K562 (cell line): Measurements from ENCODE around the gene COL21A1. TPM values are rescaled to one million over a fixed set of nuclear protein-coding genes. Genes with fewer than 3 reads are reported as not detected.

Experiments used
- ATAC-seq: fragments of 200-7000 bp; cut with Tn5 transposase; 3 replicates; pipeline ENCODE4 v1.9.1; 2020; ENCODE audit warnings: moderate library complexity
- BruUV-seq: library from RNA; stranded (reverse); fragments of 400-500 nt; replicated peaks from 2 replicates; lab custom pipeline; 2021; lab: Mats Ljungman, UMichigan
- CTCF ChIA-PET: fragments of 300-600 bp; formaldehyde crosslinking; extraction: SDS; loops from one replicate; lab custom pipeline; 2021; ENCODE audit warnings: low intra/inter-chr PET ratio; lab: Yijun Ruan, JAX
- POLR2A ChIA-PET: fragments of 300-600, 350-650 bp; sonication (Branson Sonifier 250); formaldehyde crosslinking; extraction: SDS; loops from one replicate; lab custom pipeline; 2021; ENCODE audit warnings: antibody characterized with exemption, inconsistent platforms; lab: Yijun Ruan, JAX
- DNase-seq, 4 experiments: peaks; one replicate each; pipeline versions ENCODE4 v3.0.0 to v3.0.0-alpha.2; 2011 to 2018; ENCODE audit warnings: low spot score in 3 of 4, mixed read lengths in 3 of 4; ENCODE audit errors: extremely low read depth in 1 of 4
- FAIRE-seq: peaks from 2 replicates; lab custom pipeline; 2011; peaks lifted over from hg19 to GRCh38; lab: Jason Lieb, UNC
- H2AFZ ChIP-seq: 2 replicates; pipeline ENCODE4 v1.6.0; 2011; ENCODE audit warnings: low read depth, low read length, control low read depth, inconsistent platforms
- H3K27ac ChIP-seq: fragments of 200-600 bp; 3 replicates; pipeline ENCODE4 v1.8.0; 2011; ENCODE audit warnings: low read depth, mild to moderate bottlenecking, control low read depth, inconsistent platforms, low read length, moderate library complexity, mixed read lengths; ENCODE audit errors: extremely low read depth
- H3K27me3 ChIP-seq, 2 experiments: fragments of 300-600 bp in 1 of 2; 2 replicates in 1 of 2; 3 replicates in 1 of 2; pipeline versions ENCODE4 v1.6.0 to v1.8.0; 2011; ENCODE audit warnings: inconsistent platforms in 2 of 2, low read length in 2 of 2, mild to moderate bottlenecking in 1 of 2, mixed read lengths in 1 of 2, moderate library complexity in 1 of 2; ENCODE audit not compliant: control insufficient read depth in 2 of 2, insufficient read depth in 2 of 2
- H3K36me3 ChIP-seq: fragments of 300-600 bp; 3 replicates; pipeline ENCODE4 v1.8.0; 2011; ENCODE audit warnings: mild to moderate bottlenecking, low read length, inconsistent platforms; ENCODE audit not compliant: control insufficient read depth, insufficient read depth
- H3K4me1 ChIP-seq, 2 experiments: fragments of 200-600 bp in 1 of 2; replicated peaks in 1 of 2; 2 replicates in 1 of 2; 3 replicates in 1 of 2; pipeline versions ENCODE4 v1.5.1 to v1.8.0; 2011; ENCODE audit warnings: inconsistent platforms in 2 of 2, low read length in 2 of 2, mild to moderate bottlenecking in 1 of 2, mixed read lengths in 1 of 2, moderate library complexity in 1 of 2; ENCODE audit not compliant: control insufficient read depth in 2 of 2, insufficient read depth in 2 of 2
- H3K4me2 ChIP-seq: 2 replicates; pipeline ENCODE4 v1.6.1; 2011; ENCODE audit warnings: low read length, control low read depth, inconsistent platforms, mixed read lengths; ENCODE audit not compliant: insufficient read depth
- H3K4me3 ChIP-seq: fragments of 200-600 bp; sonication (generic), shearing (Covaris generic); 2 replicates; pipeline ENCODE4 v1.5.1; 2016; ENCODE audit warnings: control low read depth, inconsistent platforms
- H3K79me2 ChIP-seq: fragments of 200-600 bp; 3 replicates; pipeline ENCODE4 v1.8.0; 2011; ENCODE audit warnings: low read length, inconsistent platforms; ENCODE audit not compliant: control insufficient read depth, insufficient read depth
- H3K9ac ChIP-seq, 2 experiments: 2 replicates each; pipeline versions ENCODE4 v1.6.0 to v1.6.1; 2011; ENCODE audit warnings: low read depth in 2 of 2, low read length in 2 of 2, control low read depth in 1 of 2, inconsistent platforms in 1 of 2, mild to moderate bottlenecking in 1 of 2, mixed read lengths in 1 of 2; ENCODE audit not compliant: insufficient read depth in 1 of 2
- H3K9me1 ChIP-seq: one replicate; pipeline ENCODE4 v1.6.0; 2011; ENCODE audit warnings: inconsistent platforms, mild to moderate bottlenecking, low read length, moderate library complexity; ENCODE audit not compliant: control insufficient read depth, insufficient read depth
- H3K9me3 ChIP-seq: replicated peaks from 2 replicates; pipeline ENCODE4 v1.5.1; 2011; ENCODE audit warnings: low read depth, low read length, inconsistent platforms; ENCODE audit not compliant: control insufficient read depth, insufficient read depth
- H4K20me1 ChIP-seq: replicated peaks from 2 replicates; pipeline ENCODE4 v1.6.1; 2011; ENCODE audit warnings: low read length, inconsistent platforms, mixed read lengths; ENCODE audit not compliant: control insufficient read depth, insufficient read depth
- FOXJ2 ChIP-seq: fragments of 200-800 bp; sonication (Bioruptor generic); IDR thresholded peaks from 2 replicates; pipeline ENCODE4 v1.6.1; 2016; ENCODE audit warnings: missing genetic modification characterization, missing compliant biosample characterization
- HMG20A ChIP-seq: fragments of 450-650 bp; formaldehyde crosslinking; conservative IDR thresholded peaks from 2 replicates; pipeline ENCODE4 v1.4.0; 2020; ENCODE audit warnings: mild to moderate bottlenecking, mixed read lengths
- MECOM ChIP-seq: fragments of 250-450 bp; sonication (Bioruptor Pico); IDR thresholded peaks from 2 replicates; pipeline ENCODE4 v1.8.0; 2022; ENCODE audit warnings: inconsistent platforms
- RBFOX2 ChIP-seq: fragments of 200-400 bp; formaldehyde crosslinking; IDR thresholded peaks from 2 replicates; pipeline ENCODE4 v1.6.1; 2017; ENCODE audit warnings: low read depth, mild to moderate bottlenecking, low read length, moderate library complexity
- ZNF592 ChIP-seq: fragments of 450-650 bp; IDR thresholded peaks from 2 replicates; pipeline ENCODE4 v1.6.1; 2017; ENCODE audit warnings: antibody characterized with exemption, mild to moderate bottlenecking
- ZNF766 ChIP-seq: fragments of 200-800 bp; sonication (Bioruptor generic); conservative IDR thresholded peaks from 2 replicates; pipeline ENCODE4 v1.6.1; 2016; ENCODE audit warnings: missing genetic modification characterization, missing compliant biosample characterization
- WGBS: fragments of 100-300 bp; shearing (Covaris generic); methylation state at CpG from one replicate; pipeline ENCODE4 v1.1.6; 2016; ENCODE audit warnings: low coverage, mixed read lengths; ENCODE audit not compliant: insufficient coverage; ENCODE audit errors: missing lambda C conversion rate; 5-methylcytosine and 5-hydroxymethylcytosine counted together
- in situ Hi-C: fragments of 300-500 bp; cut with MboI; formaldehyde crosslinking; loops from 4 replicates; pipeline ENCODE4 v1.15.0; 2018; ENCODE audit warnings: inconsistent platforms, mixed read lengths
- intact Hi-C: fragments of 100-400 bp; cut with micrococcal nuclease; formaldehyde crosslinking; loops from 2 replicates; pipeline ENCODE4 v1.14.2; 2022
- polyA plus RNA-seq, 8 experiments: library from polyadenylated mRNA; depleted of rRNA in 4 of 8; stranded (reverse) in 5 of 8; unstranded in 3 of 8; fragments of >200 nt; fragmentation: Nextera tagmentation in 2 of 8; fragmentation: Illumina TruSeq in 1 of 8; extraction: Ambion mirVana in 2 of 8; extraction: Trizol in 1 of 8; gene quantifications; 2 replicates each; pipeline versions ENCODE4 v1.2.1 to v1.2.3, GENCODE V29; 2011 to 2014; ENCODE audit warnings: inconsistent platforms in 1 of 8, missing spikeins in 1 of 8
- total RNA-seq, 7 experiments: library from RNA; depleted of rRNA in 6 of 7; stranded (reverse); fragments of >200 nt in 6 of 7; fragmentation: Illumina TruSeq in 2 of 7; extraction: Trizol in 2 of 7; gene quantifications; 2 replicates each; pipeline versions ENCODE4 v1.2.1 to v1.2.3, GENCODE V29; 2011 to 2021; ENCODE audit warnings: low replicate concordance in 1 of 7
- TF ChIP-seq, protein P1 (sequence below), 2 experiments: fragments of 450-650 bp; formaldehyde crosslinking in 1 of 2; IDR thresholded peaks; 2 replicates each; pipeline versions ENCODE4 v1.4.0 to v1.6.1; 2014 to 2020; ENCODE audit warnings: mild to moderate bottlenecking in 2 of 2, borderline replicate concordance in 1 of 2, low read depth in 1 of 2
- TF ChIP-seq, protein P2 (sequence below): sonication (generic); formaldehyde crosslinking; IDR thresholded peaks from 2 replicates; pipeline ENCODE4 v1.8.0; 2022; ENCODE audit warnings: mild to moderate bottlenecking, missing genetic modification reagents, borderline replicate concordance

Gene COL21A1
- total and polyA plus RNA-seq, 9 of the 15 experiments (the other 6 are each of a cell fraction or from before 2014, with no cell fraction given), result 0.03 to 0.76 (median 0.25) TPM

GRCh38 chr6:56062836-56063235 is 184.5 kb downstream of the COL21A1 start:
- no TSS peak for BruUV-seq
- WGBS, result 0% methylated on average over 1 of the region's 1 CpG
- Histone ChIP-seq H3K27me3 (no peaks in the 10 kb centered on the region), H3K36me3 (no peaks in the 10 kb centered on the region), H3K9me3 (no peaks in the 10 kb centered on the region), H3K4me3 (no peak overlapping the region), H3K27ac (no peak overlapping the region), H4K20me1 (no peaks in the 10 kb centered on the region), H3K4me2 (no peak overlapping the region), H3K79me2 (no peaks in the 10 kb centered on the region), H2AFZ (no peak overlapping the region), H3K4me1 (no peaks in the 10 kb centered on the region), H3K9me1 (no peaks in the 10 kb centered on the region), H3K9ac (no peak overlapping the region)
- DNase-seq (no peak), ATAC-seq (no peak), FAIRE-seq (no peak)
- POLR2A ChIA-PET, result no interaction called here
- in situ Hi-C loops (no loop called here), intact Hi-C loops (no loop called here)
- CTCF ChIA-PET, result no interaction called here
- TF ChIP-seq, protein P1, sequence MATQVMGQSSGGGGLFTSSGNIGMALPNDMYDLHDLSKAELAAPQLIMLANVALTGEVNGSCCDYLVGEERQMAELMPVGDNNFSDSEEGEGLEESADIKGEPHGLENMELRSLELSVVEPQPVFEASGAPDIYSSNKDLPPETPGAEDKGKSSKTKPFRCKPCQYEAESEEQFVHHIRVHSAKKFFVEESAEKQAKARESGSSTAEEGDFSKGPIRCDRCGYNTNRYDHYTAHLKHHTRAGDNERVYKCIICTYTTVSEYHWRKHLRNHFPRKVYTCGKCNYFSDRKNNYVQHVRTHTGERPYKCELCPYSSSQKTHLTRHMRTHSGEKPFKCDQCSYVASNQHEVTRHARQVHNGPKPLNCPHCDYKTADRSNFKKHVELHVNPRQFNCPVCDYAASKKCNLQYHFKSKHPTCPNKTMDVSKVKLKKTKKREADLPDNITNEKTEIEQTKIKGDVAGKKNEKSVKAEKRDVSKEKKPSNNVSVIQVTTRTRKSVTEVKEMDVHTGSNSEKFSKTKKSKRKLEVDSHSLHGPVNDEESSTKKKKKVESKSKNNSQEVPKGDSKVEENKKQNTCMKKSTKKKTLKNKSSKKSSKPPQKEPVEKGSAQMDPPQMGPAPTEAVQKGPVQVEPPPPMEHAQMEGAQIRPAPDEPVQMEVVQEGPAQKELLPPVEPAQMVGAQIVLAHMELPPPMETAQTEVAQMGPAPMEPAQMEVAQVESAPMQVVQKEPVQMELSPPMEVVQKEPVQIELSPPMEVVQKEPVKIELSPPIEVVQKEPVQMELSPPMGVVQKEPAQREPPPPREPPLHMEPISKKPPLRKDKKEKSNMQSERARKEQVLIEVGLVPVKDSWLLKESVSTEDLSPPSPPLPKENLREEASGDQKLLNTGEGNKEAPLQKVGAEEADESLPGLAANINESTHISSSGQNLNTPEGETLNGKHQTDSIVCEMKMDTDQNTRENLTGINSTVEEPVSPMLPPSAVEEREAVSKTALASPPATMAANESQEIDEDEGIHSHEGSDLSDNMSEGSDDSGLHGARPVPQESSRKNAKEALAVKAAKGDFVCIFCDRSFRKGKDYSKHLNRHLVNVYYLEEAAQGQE (IDR thresholded peaks at IDR 0.05; ENCODE audit: borderline replicate concordance), result no peak
- TF ChIP-seq, protein P1 (CRISPR knock-in tag; IDR thresholded peaks at IDR 0.05; ENCODE audit: low read depth), result no peak
- TF ChIP-seq FOXJ2 (no peak), ZNF592 (no peak), RBFOX2 (no peak), MECOM (CRISPR knock-in tag) (no peak), ZNF766 (CRISPR knock-in tag) (no peak), HMG20A (CRISPR knock-in tag) (no peak)
- TF ChIP-seq, protein P2, sequence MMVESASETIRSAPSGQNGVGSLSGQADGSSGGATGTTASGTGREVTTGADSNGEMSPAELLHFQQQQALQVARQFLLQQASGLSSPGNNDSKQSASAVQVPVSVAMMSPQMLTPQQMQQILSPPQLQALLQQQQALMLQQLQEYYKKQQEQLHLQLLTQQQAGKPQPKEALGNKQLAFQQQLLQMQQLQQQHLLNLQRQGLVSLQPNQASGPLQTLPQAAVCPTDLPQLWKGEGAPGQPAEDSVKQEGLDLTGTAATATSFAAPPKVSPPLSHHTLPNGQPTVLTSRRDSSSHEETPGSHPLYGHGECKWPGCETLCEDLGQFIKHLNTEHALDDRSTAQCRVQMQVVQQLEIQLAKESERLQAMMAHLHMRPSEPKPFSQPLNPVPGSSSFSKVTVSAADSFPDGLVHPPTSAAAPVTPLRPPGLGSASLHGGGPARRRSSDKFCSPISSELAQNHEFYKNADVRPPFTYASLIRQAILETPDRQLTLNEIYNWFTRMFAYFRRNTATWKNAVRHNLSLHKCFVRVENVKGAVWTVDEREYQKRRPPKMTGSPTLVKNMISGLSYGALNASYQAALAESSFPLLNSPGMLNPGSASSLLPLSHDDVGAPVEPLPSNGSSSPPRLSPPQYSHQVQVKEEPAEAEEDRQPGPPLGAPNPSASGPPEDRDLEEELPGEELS (CRISPR knock-in tag), result no peak
